Superior temporal gyrus (tissue), 1 donor: ENCODE results near the gene CNTNAP3.
"Not testable (repeated sequence)": the region's sequence is repeated elsewhere in the genome, so short reads cannot be mapped to it uniquely, and the experiment has no call there.

Experiments used
- DNase-seq: peaks from one replicate; pipeline ENCODE4 v3.0.0-alpha.2; 2016; ENCODE audit errors: extremely low spot score

Gene CNTNAP3

GRCh38 chr9:39287980-39288379 lies at the start of gene CNTNAP3:
TSS of gene CNTNAP3 (minus strand) at chr9:39288167. CDS start at chr9:39288064, 103 bp downstream.
- not testable (repeated sequence) for DNase-seq

- not testable (repeated sequence) for DNase-seq
Measured at GRCh38 chr9:39279995-39280394, 8.0 kb downstream of the CNTNAP3 start.

DNA sequence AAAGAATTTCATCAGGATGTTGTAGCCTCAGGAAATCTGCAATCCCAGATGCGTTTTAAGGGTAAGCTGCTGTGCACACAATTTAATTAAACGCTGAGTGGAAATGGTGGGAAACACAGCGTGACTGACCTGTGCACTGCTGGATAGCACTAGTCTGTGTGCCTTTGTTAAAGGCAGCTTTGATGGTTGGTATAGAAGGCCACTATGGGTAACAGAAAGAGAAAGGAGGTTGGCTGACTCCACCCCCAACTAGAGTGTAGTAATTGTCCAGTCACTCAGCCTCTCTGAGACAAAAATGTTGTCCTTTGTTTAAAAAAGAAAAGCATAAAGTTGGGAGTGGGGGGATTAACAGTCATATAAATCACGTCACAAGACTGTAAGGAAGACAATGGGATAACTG lies 45.5 kb downstream of the CNTNAP3 start:
- DNase-seq = not testable (repeated sequence)

- not testable (repeated sequence) for DNase-seq
Measured at GRCh38 chr9:39232130-39232991, 55.6 kb downstream of the CNTNAP3 start.

- DNase-seq = not testable (repeated sequence)
Measured at GRCh38 chr9:39215976-39216375, 72.0 kb downstream of the CNTNAP3 start.

- not testable (repeated sequence) for DNase-seq
Measured at GRCh38 chr9:39209773-39210172, 78.2 kb downstream of the CNTNAP3 start.

- not testable (repeated sequence) for DNase-seq
Measured at GRCh38 chr9:39206643-39207042, 81.3 kb downstream of the CNTNAP3 start.

- DNase-seq = not testable (repeated sequence)
Measured at GRCh38 chr9:39205842-39206241, 82.1 kb downstream of the CNTNAP3 start.

GRCh38 chr9:39200412-39200811 lies 87.6 kb downstream of the CNTNAP3 start:
- not testable (repeated sequence) for DNase-seq

DNA sequence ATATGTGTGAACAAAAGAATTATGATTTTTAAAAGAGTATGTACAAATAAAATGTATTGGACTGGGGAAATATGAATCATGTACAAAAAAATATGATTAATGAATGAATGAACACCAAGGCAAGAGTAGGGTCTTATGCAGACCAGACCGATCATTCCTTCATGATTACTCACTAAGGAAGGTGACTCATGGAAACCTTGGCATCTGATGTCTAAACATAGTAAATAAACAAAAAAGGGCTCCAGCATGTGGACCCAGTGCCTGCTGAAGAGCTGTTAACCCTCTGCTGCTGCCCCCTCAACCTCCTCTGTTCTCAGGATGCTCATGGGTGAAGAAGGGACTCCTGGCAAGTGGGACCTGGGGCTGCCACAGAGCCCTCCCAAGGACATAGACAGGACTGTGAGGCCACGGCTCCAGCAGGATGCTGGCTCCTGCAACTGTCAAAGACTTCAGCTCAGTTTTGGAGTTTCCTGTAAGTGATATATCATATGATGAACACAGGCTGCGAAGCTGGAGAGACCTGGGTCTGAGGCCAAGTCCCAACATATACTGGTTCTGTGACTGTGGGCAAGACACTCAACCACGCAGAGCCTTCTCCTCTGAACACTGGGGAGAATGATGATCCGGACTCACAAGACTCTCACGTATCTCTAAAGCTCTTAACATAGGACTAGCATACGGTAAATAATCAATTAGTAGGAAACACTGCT lies 89.8 kb downstream of the CNTNAP3 start:
- not testable (repeated sequence) for DNase-seq

DNA sequence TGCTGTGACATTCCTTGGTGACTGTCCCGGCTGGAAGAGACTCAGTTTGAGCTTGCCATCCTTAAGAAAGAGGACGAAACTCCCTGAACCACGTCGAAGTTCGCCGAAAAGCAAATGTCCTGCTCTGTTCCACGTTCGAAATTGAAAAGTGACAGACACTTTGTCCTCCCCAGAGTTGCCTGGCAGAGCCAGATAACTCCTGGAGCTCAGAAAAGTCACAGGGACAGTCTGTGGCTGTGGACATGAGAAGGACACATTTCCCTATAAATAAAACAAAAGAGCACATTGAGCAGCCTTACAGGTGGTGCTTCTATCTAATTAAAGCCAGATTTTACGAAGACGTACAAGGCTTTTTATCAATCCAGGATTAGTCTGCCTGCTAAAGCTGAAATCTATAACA lies 116.6 kb downstream of the CNTNAP3 start:
- not testable (repeated sequence) for DNase-seq

GRCh38 chr9:39157714-39158113 lies 130.3 kb downstream of the CNTNAP3 start:
- not testable (repeated sequence) for DNase-seq

DNA sequence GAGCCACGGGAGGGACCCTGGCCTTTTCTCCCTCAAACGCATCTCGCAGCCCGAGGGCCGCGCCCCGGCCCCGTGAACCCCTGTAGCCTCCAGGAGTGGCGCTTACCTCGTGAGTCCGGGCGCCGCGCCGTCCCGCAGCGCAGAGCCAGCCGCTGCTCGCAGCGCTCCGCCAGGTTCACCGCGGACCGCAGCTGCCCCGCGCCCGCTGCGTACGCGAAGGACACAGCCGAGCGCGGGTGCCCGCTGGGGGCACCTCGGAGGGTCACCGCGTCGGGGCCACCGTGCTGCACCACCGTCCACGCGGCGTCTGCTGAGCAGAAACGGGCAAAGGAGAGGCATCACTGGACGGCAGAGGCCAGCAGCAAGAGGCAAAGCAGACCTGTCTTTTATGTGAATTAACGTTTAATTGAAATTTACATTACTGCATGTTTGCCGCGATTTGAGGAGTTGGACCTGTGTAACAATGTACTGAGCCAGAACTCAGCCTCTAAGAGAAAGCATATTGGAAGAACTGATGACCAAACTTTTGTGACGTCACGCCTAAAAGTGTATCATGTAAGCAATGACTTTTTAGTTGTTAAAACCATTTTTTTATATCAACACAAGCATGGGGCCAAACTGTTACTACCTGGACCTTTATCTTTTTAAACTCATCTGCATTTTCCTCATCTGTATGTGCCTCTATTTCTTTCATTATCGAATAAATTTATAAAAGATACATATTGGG lies 155.0 kb downstream of the CNTNAP3 start:
- not testable (repeated sequence) for DNase-seq

- not testable (repeated sequence) for DNase-seq
Measured at GRCh38 chr9:39121401-39121800, 166.6 kb downstream of the CNTNAP3 start.

- not testable (repeated sequence) for DNase-seq
Measured at GRCh38 chr9:39111746-39112145, 176.2 kb downstream of the CNTNAP3 start.

DNA sequence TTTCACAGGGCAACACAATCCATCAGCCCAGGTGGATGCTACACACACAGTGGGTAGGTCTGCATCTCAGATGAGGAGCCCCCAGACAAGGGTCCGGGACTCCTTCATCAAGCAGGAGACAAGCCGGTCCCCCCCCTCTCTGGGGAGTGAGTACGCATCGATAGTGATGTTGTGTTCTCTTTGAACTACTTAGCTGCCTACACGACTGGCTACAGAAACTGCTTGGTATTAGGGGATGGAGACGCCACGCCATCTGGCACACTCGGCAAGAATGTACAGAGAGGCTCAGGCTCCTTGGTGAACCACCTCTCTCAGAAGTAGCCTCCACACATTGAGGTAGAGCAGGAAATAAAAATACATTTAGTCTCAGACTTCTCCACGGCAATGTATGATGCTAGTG lies 179.8 kb downstream of the CNTNAP3 start:
- no peak for DNase-seq

DNA sequence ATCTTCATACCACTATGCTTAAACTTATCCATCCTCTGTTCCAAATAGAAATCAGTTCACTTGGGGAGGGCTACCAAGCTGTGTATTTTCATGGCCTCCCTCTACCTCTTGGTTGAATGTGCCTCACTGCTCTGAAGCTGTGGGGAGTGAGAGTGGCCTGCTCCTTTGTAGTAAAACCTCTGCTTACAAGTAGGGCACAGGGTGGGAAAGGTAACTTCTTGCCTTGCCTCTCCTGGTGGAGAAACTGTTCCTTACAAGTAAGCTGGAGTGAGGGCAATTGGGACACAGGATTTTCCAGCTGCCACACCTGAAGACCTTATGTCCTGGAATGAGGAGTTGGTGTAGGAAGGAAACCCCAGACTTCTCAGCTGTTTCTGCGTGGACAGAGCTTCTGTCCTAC lies 190.8 kb downstream of the CNTNAP3 start:
- DNase-seq = not testable (repeated sequence)

DNA sequence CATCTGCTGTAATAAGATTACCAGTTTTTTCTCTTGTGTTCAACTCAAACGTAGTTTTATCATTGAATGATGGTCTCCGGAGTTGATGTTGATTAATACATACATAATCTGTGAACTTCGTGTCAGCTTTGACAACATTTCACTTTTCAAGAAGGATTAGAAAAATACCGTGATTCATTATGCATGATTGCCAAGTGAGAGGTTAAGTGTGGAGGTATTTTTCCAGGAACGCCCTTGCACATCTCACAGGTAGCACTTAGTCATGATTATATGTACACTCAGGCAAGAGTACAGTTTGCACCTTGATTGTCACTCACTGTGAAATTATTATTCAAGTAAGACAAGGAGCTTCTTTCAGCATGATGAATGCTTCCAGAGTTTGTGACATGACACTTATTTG lies 202.7 kb downstream of the CNTNAP3 start:
- not testable (repeated sequence) for DNase-seq

GRCh38 chr9:39082574-39082973 lies 205.4 kb downstream of the CNTNAP3 start:
- not testable (repeated sequence) for DNase-seq

DNA sequence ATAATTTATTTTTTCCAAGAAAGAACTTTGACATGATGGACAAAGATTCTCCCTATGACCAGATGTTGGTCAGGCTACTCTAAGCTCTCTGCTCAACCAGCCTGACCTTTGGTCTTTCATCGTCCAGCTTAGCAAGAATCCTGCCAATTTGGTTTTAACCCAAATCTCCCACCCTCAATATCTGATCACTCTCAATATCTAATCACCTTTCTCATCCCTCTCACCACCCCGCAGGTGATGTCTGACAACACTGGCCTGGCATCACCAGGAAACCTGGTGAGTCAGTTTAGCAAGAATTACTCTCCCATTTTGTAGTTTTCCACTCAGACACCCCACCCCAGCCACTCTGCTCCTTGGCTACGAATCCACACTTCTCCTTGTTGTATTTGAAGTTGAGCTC lies 207.9 kb downstream of the CNTNAP3 start:
- DNase-seq = not testable (repeated sequence)

- DNase-seq = not testable (repeated sequence)
Measured at GRCh38 chr9:39078621-39079256, 209.2 kb downstream of the CNTNAP3 start.
